MCF 10A (cell line): Measurements from ENCODE around the gene MGMT. TPM values are rescaled to one million over a fixed set of nuclear protein-coding genes. Genes with fewer than 3 reads are reported as not detected.

Source experiments
- BruUV-seq: library from RNA; stranded (reverse); fragments of 400-500 nt; replicated peaks from 2 replicates; lab custom pipeline; 2021; lab: Mats Ljungman, UMichigan
- CTCF ChIA-PET: fragments of 300-600 bp; sonication (Branson Sonifier 250); formaldehyde crosslinking; extraction: SDS; loops from one replicate; lab custom pipeline; 2021; ENCODE audit warnings: antibody characterized with exemption, inconsistent platforms; lab: Yijun Ruan, JAX
- POLR2A ChIA-PET: fragments of 300-600, 350-650 bp; sonication (Branson Sonifier 250); formaldehyde crosslinking; extraction: SDS; loops from one replicate; lab custom pipeline; 2020; ENCODE audit warnings: antibody characterized with exemption, inconsistent platforms; lab: Yijun Ruan, JAX
- DNase-seq: peaks from one replicate; pipeline ENCODE4 v3.0.0-alpha.2; 2018; ENCODE audit not compliant: unreplicated experiment
- H3K27ac Mint-ChIP-seq: one replicate; pipeline ENCODE4 v1.8.0; 2022; ENCODE audit warnings: mild to moderate bottlenecking, low read depth, mixed read lengths; ENCODE audit not compliant: unreplicated experiment
- H3K27me3 Mint-ChIP-seq: one replicate; pipeline ENCODE4 v1.8.0; 2022; ENCODE audit warnings: mixed read lengths; ENCODE audit not compliant: insufficient read depth, unreplicated experiment
- H3K36me3 Mint-ChIP-seq: one replicate; pipeline ENCODE4 v1.8.0; 2022; ENCODE audit warnings: mild to moderate bottlenecking, moderate library complexity, mixed read lengths; ENCODE audit not compliant: insufficient read depth, unreplicated experiment
- H3K4me1 Mint-ChIP-seq: one replicate; pipeline ENCODE4 v1.8.0; 2022; ENCODE audit warnings: mixed read lengths; ENCODE audit not compliant: insufficient read depth, unreplicated experiment
- H3K4me3 Mint-ChIP-seq: one replicate; pipeline ENCODE4 v1.8.0; 2022; ENCODE audit warnings: mild to moderate bottlenecking, moderate library complexity, mixed read lengths; ENCODE audit not compliant: unreplicated experiment
- H3K9me3 Mint-ChIP-seq: one replicate; pipeline ENCODE4 v1.8.0; 2022; ENCODE audit warnings: mixed read lengths; ENCODE audit not compliant: unreplicated experiment
- intact Hi-C: fragments of 100-400 bp; cut with micrococcal nuclease; formaldehyde crosslinking; loops from 2 replicates; pipeline ENCODE4 v1.14.1; 2022
- total RNA-seq: library from RNA; stranded (reverse); gene quantifications from 2 replicates; pipeline ENCODE4 v1.2.3, GENCODE V29; 2022
- TF ChIP-seq, protein P1 (sequence below): fragments of 200-600 bp; IDR thresholded peaks from one replicate; pipeline ENCODE4 v1.8.0; 2022; ENCODE audit warnings: antibody characterized with exemption, mild to moderate bottlenecking; ENCODE audit not compliant: unreplicated experiment

Gene MGMT
- total RNA-seq, 1 experiment from 2014 or later: 18.0 TPM

DNA sequence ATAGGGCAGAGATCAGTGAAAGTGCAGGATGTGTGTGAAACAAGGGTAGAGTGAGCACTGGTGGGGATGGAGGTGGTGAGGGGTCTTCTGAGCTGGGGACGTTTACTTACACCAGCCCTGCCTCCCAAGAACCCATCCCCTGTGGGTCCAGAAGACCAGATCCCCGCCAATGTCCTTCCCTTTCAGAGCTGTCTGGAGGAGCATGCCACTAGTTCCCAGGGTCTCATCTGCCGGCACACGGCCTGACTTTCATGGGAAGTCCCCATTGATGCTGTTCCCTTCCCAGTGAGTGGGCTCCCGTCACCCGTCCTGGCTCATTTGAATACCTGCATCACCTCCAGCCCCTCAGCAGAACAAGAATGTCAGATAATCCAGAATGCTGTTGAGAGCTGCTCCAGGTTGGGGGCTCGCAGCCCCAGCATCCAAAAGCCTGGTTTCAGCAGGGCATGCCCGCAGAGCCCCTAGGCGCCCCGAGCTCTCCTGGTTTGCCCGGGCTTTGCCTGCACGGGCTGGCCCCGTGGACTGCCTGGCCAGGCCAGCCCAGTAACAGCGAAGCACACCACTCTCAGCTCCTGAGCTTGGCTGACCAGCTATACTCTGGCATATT is 246.7 kb downstream of the MGMT start:
- no peaks in the 10 kb centered on the region for H3K27me3 Mint-ChIP-seq
- H3K36me3 Mint-ChIP-seq: peaks cover 6% of the 10 kb centered on the region
- TF ChIP-seq, protein P1, sequence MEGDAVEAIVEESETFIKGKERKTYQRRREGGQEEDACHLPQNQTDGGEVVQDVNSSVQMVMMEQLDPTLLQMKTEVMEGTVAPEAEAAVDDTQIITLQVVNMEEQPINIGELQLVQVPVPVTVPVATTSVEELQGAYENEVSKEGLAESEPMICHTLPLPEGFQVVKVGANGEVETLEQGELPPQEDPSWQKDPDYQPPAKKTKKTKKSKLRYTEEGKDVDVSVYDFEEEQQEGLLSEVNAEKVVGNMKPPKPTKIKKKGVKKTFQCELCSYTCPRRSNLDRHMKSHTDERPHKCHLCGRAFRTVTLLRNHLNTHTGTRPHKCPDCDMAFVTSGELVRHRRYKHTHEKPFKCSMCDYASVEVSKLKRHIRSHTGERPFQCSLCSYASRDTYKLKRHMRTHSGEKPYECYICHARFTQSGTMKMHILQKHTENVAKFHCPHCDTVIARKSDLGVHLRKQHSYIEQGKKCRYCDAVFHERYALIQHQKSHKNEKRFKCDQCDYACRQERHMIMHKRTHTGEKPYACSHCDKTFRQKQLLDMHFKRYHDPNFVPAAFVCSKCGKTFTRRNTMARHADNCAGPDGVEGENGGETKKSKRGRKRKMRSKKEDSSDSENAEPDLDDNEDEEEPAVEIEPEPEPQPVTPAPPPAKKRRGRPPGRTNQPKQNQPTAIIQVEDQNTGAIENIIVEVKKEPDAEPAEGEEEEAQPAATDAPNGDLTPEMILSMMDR: no peak
- no peak overlapping the region for H3K27ac Mint-ChIP-seq
- CTCF ChIA-PET: interaction anchor here (0.6 to 0.7 kb wide), 3 partner anchors 151 to 1450 kb away, joined by 3 read pairs; no protein-coding TSS in a partner anchor
- no TSS peak for BruUV-seq
- DNase-seq: no peak
- no peaks in the 10 kb centered on the region for H3K4me1 Mint-ChIP-seq
- H3K9me3 Mint-ChIP-seq: no peaks in the 10 kb centered on the region
- POLR2A ChIA-PET: interaction anchor here (0.5 kb wide), 1 partner anchor 527 kb away, joined by 3 read pairs; no protein-coding TSS in a partner anchor
- intact Hi-C loops: no loop called here
- no peak overlapping the region for H3K4me3 Mint-ChIP-seq

DNA sequence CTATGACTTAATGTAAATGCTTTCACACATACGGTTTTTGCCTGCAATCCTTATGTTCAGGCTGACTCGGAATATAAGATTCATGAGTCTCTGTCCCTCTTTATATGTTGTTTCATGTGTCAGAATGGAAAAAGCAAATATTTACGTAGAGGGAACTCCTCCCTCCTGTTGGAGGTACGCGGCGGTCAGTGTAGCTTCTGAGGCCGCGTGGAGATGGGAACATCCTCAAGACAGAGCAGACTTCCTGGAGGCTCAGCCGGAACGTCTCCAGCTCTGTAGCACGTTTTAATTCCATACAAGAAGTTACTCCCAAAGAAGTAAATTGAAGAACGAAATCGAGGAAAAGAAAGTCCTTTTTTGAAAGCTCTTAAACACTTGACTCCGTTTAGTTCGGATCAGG is 248.8 kb downstream of the MGMT start:
- BruUV-seq: no TSS peak
- Mint-ChIP-seq H3K4me1 (no peaks in the 10 kb centered on the region), H3K27ac (no peak overlapping the region)

DNA sequence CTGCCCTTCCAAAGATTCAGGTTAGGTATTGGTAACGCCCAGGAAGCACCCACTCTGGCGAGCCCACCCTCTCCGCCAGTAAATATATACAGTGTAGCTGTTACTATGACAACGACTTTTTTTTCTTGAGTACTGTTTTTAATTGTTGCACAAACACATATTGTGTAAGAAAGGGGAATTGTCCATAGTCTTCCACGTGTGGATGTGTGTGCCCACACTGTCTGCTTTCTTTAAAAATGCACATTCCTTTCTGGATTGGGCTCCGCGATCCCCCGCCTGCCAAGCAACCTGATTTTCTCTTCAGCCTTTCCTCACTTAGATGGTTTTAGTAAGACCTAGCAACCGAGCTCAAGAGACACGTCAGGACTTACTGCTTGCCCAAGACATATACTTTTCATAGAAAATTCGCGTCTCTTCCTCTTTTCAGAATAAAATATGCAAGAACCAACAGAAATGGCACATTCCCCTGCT is 249.2 kb downstream of the MGMT start:
- Mint-ChIP-seq H3K9me3 (no peaks in the 10 kb centered on the region), H3K4me1 (no peaks in the 10 kb centered on the region), H3K27me3 (no peaks in the 10 kb centered on the region), H3K27ac (no peak overlapping the region), H3K36me3 (peaks cover 6% of the 10 kb centered on the region), H3K4me3 (no peak overlapping the region)
- intact Hi-C loops: no loop called here
- ChIA-PET POLR2A (no interaction called here), CTCF (no interaction called here)
- TF ChIP-seq, protein P1: no peak
- DNase-seq: no peak
- no TSS peak for BruUV-seq

More for the DNA sequence above, 248.8 kb downstream of the MGMT start:
- TF ChIP-seq, protein P1: no peak
- Mint-ChIP-seq H3K9me3 (no peaks in the 10 kb centered on the region), H3K36me3 (peaks cover 6% of the 10 kb centered on the region), H3K27me3 (no peaks in the 10 kb centered on the region), H3K4me3 (no peak overlapping the region)
- CTCF ChIA-PET: no interaction called here
- intact Hi-C loops: no loop called here
- no peak for DNase-seq
- POLR2A ChIA-PET: no interaction called here

DNA sequence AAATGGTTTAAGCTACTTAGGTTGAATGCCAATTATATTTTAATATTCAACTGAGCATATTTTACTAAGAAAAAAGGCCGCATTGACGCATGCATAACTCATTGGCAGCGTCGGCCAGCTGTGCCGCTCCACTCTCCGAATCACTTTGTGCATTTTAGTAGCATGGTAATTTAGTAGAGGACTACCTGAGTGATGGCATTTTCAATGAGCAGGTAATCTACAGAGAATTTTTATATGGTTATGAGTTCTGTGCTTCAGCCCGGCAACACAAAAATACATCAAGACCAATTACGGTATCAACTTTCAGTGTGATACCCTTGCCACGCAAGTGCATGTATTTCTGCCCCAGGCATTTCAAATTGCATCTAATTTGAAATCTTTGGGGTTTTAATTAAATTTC is 249.8 kb downstream of the MGMT start:
- Mint-ChIP-seq H3K4me1 (no peaks in the 10 kb centered on the region), H3K27me3 (no peaks in the 10 kb centered on the region), H3K27ac (no peak overlapping the region), H3K36me3 (peaks cover 6% of the 10 kb centered on the region), H3K9me3 (no peaks in the 10 kb centered on the region), H3K4me3 (no peak overlapping the region)
- intact Hi-C loops: no loop called here
- DNase-seq: no peak
- TF ChIP-seq, protein P1: no peak
- ChIA-PET CTCF (no interaction called here), POLR2A (no interaction called here)
- BruUV-seq: no TSS peak
